8988T (cell line): ENCODE data around the gene NDUFAF2.

ENCODE experiments used
- DNase-seq: peaks from one replicate; pipeline ENCODE4 v3.0.0; 2011

The NDUFAF2 gene

GRCh38 chr5:61132559-61132958 is 187.6 kb downstream of the NDUFAF2 start:
- DNase-seq = no peak

DNA sequence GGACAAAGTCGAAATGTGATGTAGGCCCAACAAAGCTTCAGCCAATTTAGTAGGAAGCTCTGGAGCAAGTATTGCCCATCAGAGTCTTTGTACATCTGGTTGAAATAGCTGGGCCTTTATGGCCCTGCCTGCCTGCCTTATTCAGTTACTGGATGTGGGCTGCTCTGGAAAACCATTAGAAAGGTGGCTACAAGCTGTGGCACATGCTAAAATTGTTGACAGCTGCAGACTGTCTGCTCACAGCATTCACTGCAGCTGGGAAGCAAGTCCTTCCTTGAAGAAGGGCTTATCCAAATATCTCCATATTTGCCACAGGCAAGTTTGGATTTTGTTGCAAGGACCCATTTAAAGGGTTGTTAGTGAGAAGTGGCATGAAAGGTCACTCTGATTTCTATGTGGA is 192.8 kb downstream of the NDUFAF2 start:
- no peak for DNase-seq

DNA sequence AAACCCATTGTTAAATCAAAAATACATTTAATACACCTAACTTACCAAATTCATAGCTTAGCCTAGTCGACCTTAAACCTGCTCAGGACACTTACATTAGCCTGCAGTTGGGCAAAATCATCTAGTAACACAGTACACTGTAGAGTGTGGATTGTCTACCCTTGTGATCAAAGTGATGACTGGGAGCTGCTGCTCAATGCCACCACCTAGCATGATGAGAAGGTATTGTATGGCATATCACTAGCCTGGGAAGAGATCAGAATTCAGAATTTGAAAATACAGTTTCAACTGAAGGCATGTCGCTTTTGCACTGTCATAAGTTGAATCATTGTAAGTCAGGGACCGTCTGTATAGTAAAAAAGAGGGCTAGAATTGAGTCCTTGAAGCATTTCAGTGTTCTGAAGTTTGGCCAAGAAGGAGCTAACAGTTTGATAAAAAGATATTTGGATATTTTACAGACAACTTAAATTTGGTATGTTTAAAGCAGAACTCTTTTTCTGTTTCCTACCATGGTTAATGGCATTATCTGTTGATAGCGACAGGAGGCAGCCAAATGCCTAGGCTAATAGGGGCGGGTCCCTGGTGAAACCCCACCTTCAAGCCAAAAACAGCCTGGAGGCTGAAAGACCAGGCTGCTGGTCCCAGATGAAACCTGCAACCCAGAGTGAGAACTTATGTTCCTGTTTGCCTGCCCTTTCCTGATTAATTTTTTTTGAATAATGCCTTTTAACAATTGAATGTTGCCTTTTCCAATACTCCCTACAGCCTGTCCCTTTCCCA is 194.3 kb downstream of the NDUFAF2 start:
- DNase-seq = no peak

DNA sequence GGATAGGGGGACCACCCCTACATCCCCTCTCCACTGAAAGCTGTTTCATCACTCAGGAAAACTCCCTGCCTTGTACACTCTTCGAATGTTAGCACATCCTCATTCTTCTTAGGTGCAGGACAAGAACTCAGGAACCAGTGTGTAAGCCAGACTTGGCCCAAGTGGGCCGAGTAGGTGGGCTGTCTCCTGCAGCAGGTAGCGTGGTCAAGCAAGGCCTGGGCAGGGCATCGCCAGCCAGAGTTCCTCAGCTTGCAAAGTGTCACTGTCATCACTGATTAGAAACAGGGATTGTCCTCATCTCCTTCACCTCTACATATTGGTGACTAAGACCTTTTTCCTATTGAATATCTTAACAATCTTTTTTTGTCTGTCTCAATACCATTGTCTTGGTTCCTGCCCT is 194.9 kb downstream of the NDUFAF2 start:
- no peak for DNase-seq

DNA sequence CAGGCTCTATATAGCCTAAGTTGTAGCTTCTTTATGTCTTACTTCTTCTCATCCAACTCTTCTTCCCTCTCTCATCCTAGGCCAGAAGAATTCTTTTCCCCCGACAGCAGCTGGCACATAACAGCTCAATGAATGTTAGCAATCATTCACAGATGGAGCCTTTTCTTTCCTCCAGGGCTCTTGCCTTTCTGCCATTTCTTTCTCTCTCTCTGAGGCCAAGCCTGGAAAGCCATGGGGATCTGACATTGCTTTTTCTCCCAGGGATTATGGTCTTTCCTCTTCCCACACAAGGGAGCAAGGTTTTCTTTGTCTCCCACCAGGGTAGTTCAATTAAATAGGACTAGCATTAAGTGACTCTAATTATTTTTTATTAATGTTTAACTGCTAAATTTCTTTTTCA is 196.8 kb downstream of the NDUFAF2 start:
- DNase-seq = no peak

DNA sequence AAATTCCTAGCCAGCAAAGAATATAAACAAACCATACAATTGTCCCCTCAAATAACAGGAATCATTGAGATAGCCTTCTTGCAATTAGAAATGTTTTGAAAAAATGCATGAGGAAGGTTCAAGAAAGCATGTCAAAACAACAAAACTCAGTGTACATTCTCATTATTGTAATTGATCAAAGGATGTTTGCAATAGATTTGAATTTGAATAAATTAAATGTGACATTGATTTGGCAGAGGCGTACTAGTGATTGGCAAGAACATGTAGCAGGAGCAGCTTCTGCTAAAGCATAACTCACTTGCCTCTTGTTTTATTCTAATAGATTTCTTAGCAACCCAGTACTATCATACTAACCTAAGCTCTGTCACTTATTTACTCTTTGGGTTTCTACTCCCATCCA is 197.4 kb downstream of the NDUFAF2 start:
- DNase-seq = no peak

- no peak for DNase-seq
Measured at GRCh38 chr5:61142811-61143210, 197.8 kb downstream of the NDUFAF2 start.

DNA sequence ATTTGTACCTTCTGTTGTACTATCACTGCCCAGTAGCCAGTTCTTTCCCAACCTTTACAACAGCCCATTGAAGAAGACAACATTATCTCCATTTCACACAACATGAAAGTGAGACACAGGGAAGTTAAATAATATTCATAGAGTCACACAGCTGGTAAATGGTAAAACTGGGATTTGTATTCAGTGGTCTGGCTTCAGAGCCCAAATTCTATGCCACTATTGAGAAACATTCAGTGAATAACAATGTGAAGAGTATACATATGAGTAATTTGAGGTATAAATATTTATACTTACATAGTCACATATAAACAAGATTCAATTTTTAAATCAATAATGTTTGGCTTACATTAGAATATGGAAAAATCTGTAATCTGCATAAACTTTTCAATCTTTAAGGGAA is 203.5 kb downstream of the NDUFAF2 start:
- DNase-seq = no peak

GRCh38 chr5:61151893-61152292 is 206.9 kb downstream of the NDUFAF2 start:
- no peak for DNase-seq

DNA sequence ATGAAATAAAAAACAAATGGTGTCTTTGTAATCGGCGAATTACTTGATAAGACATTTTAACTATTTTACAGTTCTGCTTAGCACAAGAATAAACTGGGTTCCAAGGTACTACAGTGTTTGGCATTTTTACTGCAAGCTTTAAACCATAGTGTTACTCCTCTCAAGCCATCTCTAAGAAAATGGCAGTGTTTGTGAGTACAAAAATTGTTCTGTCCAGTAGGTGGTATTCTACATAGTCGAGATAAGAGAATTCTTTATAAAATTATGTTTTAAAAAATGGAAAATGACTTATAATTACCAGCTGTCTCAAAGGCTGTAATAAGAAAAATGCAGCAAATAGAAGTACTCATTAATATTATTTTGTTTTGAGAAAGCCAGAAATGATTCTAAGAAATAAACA is 214.1 kb downstream of the NDUFAF2 start:
- DNase-seq = no peak

GRCh38 chr5:61159836-61160235 is 214.8 kb downstream of the NDUFAF2 start:
- no peak for DNase-seq

GRCh38 chr5:61160497-61160896 is 215.5 kb downstream of the NDUFAF2 start:
- DNase-seq = no peak

- DNase-seq = peak; percentile 73
Measured at GRCh38 chr5:61162010-61162831, 217.2 kb downstream of the NDUFAF2 start, which contains the start of gene SMIM15. Gene SMIM15 (minus strand): TSS chr5:61162468. CDS start chr5:61160171, 2,297 bp downstream.

DNA sequence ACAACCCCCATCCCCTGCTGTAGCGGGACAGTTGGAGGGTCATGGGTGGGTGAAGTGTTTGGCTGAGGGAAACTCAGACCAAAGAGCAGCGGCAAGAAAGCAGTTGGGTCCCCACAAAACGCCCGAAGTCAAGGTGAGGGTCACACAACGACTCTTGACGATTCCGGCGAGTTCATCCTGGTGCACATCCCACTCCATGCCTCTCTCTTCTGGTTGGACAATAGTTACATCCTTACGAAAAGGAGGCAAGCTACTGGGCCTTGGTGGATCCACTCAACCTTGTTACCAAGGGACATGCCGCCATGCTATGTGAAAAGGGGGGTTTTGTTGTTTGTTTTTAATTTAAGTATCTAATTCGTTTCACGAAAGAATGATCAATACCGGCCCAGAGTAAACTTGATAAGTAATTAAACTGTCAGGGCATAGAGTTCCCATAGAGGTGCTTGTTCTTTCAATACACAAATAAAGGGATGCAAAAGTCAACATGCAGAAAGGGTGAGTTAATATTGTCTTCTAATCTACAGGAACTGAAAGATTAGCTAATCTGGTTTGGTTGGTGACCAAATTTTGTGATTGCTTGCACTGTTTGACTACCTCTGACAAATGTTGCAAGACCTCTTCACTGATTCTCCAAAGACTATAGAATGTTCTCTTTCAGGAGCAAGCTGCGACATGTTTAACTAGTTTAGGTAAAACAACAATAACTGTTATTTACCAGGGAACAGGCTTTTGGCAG is 218.0 kb downstream of the NDUFAF2 start:
- DNase-seq = no peak

- DNase-seq = no peak
Measured at GRCh38 chr5:61163905-61164304, 218.9 kb downstream of the NDUFAF2 start.

DNA sequence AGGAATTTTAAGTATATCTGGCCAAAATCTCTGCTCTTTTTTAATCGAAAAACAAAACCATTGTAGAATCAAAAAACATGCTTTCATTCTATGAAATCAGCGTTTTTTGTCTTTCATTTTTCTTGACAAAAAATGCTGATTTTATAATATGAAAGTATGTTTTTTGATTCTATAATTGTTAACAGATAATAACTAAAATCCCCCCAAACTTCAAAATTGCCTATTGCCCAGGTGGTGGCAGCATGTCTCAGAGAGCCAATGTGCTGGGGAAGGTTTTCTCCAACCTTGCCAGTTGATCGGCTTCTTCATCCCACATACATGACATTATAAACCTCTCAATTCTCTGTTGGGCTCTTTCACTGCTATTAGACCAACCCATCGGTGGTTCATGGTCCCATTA is 222.4 kb downstream of the NDUFAF2 start:
- DNase-seq = peak; percentile 39

GRCh38 chr5:61168951-61169350 is 223.9 kb downstream of the NDUFAF2 start:
- no peak for DNase-seq

DNA sequence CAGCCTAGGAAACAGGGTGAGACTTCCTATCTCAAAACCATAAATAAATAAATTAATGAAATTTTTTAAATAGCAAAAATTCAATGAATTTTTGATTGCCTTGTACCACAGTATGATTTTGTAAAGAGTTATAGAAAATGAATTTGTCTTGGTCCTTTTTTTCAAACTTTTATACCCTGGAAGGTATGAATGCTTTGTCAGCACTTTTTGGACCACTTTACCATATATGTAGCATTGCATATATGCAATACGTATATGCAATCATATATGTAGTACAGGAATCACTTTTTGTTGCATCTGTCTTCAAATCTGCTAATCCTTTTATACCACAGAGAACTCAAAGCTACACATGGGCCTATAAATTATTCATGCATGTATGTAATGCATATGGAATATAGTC is 226.5 kb downstream of the NDUFAF2 start:
- DNase-seq = no peak

DNA sequence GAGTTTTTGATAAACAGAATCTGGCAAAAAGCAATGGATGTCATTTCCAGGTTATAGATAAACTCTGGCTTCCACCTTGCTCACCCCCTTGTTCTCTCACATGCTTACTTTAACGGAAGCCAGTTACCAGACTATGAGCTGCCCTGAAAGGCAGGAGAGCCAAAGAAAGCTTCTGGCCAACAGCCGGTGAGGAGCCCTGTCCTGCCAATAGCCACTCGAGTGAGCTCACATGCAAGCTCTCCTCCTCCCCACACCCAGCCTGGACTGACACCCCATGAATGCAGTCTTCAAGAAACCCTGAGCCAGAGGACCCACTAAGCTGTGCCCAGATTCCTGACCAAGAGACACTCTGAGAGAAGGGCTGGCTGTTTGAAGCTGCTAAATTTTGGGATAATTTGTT is 231.6 kb downstream of the NDUFAF2 start:
- DNase-seq = no peak

DNA sequence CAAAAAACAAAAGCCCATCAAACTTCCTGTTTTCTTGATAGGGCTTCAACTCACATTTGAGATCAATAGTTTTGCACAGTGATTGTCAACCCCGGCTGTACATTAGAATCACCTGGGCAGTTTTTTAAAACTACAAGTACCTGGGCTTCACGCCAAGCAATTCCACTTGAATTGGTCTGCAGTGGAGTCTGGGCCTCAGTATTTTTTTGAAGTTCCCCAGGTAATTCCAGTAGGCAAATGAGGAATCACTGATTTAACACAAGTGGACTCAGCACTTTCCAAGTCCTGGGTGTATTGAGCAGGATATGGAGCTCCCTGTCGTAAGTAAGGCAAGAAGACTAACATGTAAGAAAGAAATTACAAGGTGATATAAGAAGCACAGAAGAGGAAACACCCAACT is 232.1 kb downstream of the NDUFAF2 start:
- DNase-seq = no peak

DNA sequence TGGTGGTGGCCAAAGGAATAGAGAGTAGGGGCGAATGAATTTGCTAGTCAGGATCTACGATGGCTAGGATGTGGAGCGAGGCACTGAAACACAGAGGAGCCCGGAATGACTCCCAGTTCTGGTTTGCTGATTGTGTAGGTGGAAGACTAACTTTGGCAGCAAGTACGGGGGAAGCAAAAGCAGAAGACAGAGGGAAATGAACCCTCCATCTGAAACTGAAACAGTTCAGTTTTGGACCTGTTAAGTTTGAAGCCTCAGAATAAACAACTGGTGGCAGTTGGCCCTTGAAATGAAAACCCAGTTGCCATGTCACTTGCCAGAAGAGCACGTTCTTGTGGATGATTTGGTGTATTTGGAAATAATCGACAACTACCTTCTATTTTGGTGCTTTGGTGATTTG is 232.7 kb downstream of the NDUFAF2 start:
- no peak for DNase-seq

GRCh38 chr5:61178702-61179101 is 233.7 kb downstream of the NDUFAF2 start:
- no peak for DNase-seq

DNA sequence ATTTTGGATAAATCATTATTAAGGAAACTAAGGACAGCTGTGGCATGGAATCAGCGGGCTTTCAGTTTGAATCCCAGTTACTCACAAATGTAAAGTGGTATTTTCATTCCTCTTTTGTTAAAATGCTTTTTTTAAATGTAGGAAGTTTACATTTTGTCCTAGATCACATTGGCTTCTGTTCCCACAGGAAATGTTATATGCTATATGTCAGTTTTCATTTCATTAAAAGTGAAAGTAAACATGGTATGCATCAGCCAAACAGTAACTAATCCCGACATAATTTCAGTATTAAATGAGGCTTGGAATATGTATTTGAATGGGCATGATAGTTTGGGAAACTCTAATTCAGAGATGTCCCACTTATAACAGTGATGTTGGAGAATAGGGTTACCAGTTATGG is 235.9 kb downstream of the NDUFAF2 start:
- DNase-seq = no peak

DNA sequence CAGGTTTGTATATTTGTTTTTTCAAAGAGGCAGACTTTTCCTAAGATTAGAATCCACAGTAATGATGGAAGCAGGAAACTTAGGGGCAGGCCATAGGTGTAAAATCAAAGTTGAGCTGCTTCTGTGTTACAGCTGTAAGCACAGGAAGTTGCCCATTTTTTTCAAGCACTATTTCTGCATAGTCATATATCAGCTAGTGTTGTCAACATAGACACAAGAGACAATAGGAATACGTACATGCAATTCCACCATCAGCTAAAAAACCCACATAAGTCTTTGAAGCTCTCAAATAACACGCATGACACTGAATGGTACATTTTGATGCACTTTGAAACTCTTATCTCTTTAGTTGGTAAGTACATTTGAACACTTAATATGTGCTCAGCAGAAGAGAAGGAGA is 237.4 kb downstream of the NDUFAF2 start:
- no peak for DNase-seq
